Adrenal gland (tissue), 12 donors: ENCODE data around the gene RIBC1. TPM values are rescaled to one million over a fixed set of nuclear protein-coding genes. Genes with fewer than 3 reads are reported as not detected.

Experiments
- DNase-seq, 7 donors: peaks; one replicate each; pipeline ENCODE4 v3.0.0-alpha.2; 2019 to 2020
- H3K27ac ChIP-seq, 5 donors: fragments of 200-600 bp; sonication (generic) in 4 of 5; 1 replicate in 3 of 5; 2 replicates in 2 of 5; pipeline versions ENCODE4 v1.5.1 to v1.8.0; 2016 to 2020; ENCODE audit warnings: mild to moderate bottlenecking in 1 of 5
- H3K27me3 ChIP-seq: fragments of 200-600 bp; 2 replicates; pipeline ENCODE4 v1.8.0; 2021
- H3K36me3 ChIP-seq, 2 donors: fragments of 200-600 bp; replicated peaks in 1 of 2; 1 replicate in 1 of 2; 2 replicates in 1 of 2; pipeline versions ENCODE4 v1.5.1 to v1.8.0; 2018 to 2022
- H3K4me1 ChIP-seq, 2 donors: fragments of 200-600 bp; replicated peaks in 1 of 2; 1 replicate in 1 of 2; 2 replicates in 1 of 2; pipeline versions ENCODE4 v1.5.1 to v1.8.0; 2018 to 2021
- H3K4me3 ChIP-seq, 4 donors: fragments of 200-600 bp; sonication (generic) in 3 of 4; one replicate each; pipeline ENCODE4 v1.5.1; 2016 to 2018
- H3K9me3 ChIP-seq, 3 donors: fragments of 200-600 bp; sonication (generic) in 1 of 3; replicated peaks in 1 of 3; 1 replicate in 2 of 3; 2 replicates in 1 of 3; pipeline versions ENCODE4 v1.5.1 to v1.8.0; 2016 to 2021
- POLR2A ChIP-seq, 2 donors: fragments of 450-650 bp; IDR thresholded peaks; one replicate each; pipeline ENCODE4 v1.6.1; 2017; ENCODE audit warnings: antibody characterized with exemption in 2 of 2, mild to moderate bottlenecking in 2 of 2, moderate library complexity in 1 of 2
- WGBS, 4 donors: extraction: QIAGEN DNeasy Blood & Tissue Kit in 2 of 4; methylation state at CpG; one replicate each; pipeline versions ENCODE4 v1.1.5 to v1.1.7; 2013 to 2017; 5-methylcytosine and 5-hydroxymethylcytosine counted together
- intact Hi-C, 2 donors: fragments of 100-400 bp; cut with DNase I; formaldehyde crosslinking; loops; one replicate each; pipeline versions ENCODE4 v1.14.1 to v1.15.0; 2022 to 2023
- polyA plus RNA-seq, 3 donors: library from polyadenylated mRNA; stranded (reverse); fragments of 200-250 nt in 2 of 3; fragments of 350-450 nt in 1 of 3; fragmentation: Illumina TruSeq in 1 of 3; extraction: RNeasy Lipid Tissue Mini Kit (QIAGEN cat#74804) in 1 of 3; gene quantifications; one replicate each; pipeline ENCODE4 v1.2.3, GENCODE V29; 2013 to 2014
- total RNA-seq, 9 donors: library from RNA; depleted of rRNA in 4 of 9; stranded (reverse); fragments of >200 nt in 4 of 9; fragments of 120-200 nt in 1 of 9; fragmentation: NEBNext Ultra II Directional in 1 of 9; extraction: Animal tissue kit (Norgen Biotek cat#: 25700) in 1 of 9; gene quantifications; one replicate each; pipeline versions ENCODE4 v1.1.0 to v1.2.4, GENCODE V29; 2013 to 2023
- TF ChIP-seq, protein P1 (sequence below), 6 experiments: fragments of 450-650 bp in 4 of 6; fragments of 200-600 bp in 2 of 6; sonication (generic) in 1 of 6; IDR thresholded peaks; 1 replicate in 5 of 6; 2 replicates in 1 of 6; pipeline versions ENCODE4 v1.5.1 to v1.8.0; 2016 to 2021; ENCODE audit warnings: antibody characterized with exemption in 6 of 6, mild to moderate bottlenecking in 2 of 6, moderate library complexity in 1 of 6
- donor health status: healthy with polysubstance abuse.
- donor health status: Bipolar disorder and iron deficiency.
- donor health status: DM: yes; HTN: yes; CAD: no.
- donor health status: DM: no; HTN: no; CAD: no.
- donor health status: DM: no; HTN: no; CAD: no.
- donor health status: DM: yes; HTN: yes; CAD: no.

Gene RIBC1
- total and polyA plus RNA-seq, 12 donors = 0.18 to 8.6 (median 3.6) TPM

DNA sequence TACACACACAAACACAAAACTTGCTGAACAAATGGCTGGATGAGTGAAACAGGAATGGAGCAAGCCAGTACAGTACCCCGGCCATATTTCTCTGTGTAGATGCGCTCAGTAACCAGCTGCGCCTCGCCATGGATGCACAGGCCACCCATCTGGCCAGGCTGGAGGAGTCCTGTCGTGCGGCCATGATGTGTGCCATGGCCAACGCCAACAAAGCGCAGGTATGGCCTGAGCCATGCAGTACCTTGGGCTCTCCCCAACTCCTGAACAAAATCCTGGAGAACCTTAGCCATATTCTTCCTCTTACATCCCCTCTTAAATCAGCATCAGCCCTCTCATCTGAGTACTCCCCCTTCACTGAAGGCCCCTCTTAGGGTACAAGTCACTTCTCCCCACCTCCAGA, 7.1 kb downstream of the RIBC1 start:
- H3K9me3 ChIP-seq = no peaks in the 10 kb centered on the region
- intact Hi-C loops = no loop called here
- no peak overlapping the region for H3K4me3 ChIP-seq
- H3K4me1 ChIP-seq = peaks cover 0 to 6% of the 10 kb centered on the region in 2 donors
- peaks cover 0 to 23% of the 10 kb centered on the region in 2 donors for H3K36me3 ChIP-seq
- H3K27ac ChIP-seq = no peak overlapping the region
- no peaks in the 10 kb centered on the region for H3K27me3 ChIP-seq
- WGBS, 4 donors = 93 to 97% (median 94%) methylated on average over 6 to 8 of the region's 8 CpGs; no CpG with 5 or more reads in 1 of the 4 donors
- TF ChIP-seq, protein P1, sequence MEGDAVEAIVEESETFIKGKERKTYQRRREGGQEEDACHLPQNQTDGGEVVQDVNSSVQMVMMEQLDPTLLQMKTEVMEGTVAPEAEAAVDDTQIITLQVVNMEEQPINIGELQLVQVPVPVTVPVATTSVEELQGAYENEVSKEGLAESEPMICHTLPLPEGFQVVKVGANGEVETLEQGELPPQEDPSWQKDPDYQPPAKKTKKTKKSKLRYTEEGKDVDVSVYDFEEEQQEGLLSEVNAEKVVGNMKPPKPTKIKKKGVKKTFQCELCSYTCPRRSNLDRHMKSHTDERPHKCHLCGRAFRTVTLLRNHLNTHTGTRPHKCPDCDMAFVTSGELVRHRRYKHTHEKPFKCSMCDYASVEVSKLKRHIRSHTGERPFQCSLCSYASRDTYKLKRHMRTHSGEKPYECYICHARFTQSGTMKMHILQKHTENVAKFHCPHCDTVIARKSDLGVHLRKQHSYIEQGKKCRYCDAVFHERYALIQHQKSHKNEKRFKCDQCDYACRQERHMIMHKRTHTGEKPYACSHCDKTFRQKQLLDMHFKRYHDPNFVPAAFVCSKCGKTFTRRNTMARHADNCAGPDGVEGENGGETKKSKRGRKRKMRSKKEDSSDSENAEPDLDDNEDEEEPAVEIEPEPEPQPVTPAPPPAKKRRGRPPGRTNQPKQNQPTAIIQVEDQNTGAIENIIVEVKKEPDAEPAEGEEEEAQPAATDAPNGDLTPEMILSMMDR (IDR thresholded peaks at IDR 0.05) = no peak
- no peak for TF ChIP-seq POLR2A (IDR thresholded peaks at IDR 0.05)
- no peak for DNase-seq

DNA sequence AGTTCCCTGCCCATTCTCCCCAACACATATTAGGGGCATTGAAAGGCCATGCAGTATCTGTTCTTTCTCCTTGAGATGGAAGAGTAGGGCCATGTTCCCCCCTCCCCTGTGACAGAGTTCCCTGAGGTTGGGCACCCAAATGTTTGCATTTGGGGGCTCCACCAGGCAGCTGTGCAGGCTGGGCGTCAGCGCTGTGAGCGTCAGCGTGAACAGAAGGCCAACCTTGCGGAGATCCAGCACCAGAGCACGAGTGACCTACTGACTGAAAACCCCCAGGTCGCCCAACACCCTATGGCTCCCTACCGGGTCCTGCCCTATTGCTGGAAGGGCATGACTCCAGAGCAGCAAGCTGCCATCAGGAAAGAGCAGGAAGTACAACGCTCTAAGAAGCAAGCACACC, 7.6 kb downstream of the RIBC1 start:
- peaks cover 0 to 6% of the 10 kb centered on the region in 2 donors for H3K4me1 ChIP-seq
- WGBS, 4 donors = 89 to 94% (median 91%) methylated on average over 2 to 9 of the region's 9 CpGs
- no peak overlapping the region for H3K27ac ChIP-seq
- TF ChIP-seq POLR2A (IDR thresholded peaks at IDR 0.05) = no peak
- TF ChIP-seq, protein P1 (IDR thresholded peaks at IDR 0.05) = no peak
- intact Hi-C loops = no loop called here
- no peak overlapping the region for H3K4me3 ChIP-seq
- H3K27me3 ChIP-seq = no peaks in the 10 kb centered on the region
- H3K36me3 ChIP-seq = peaks cover 0 to 23% of the 10 kb centered on the region in 2 donors
- no peaks in the 10 kb centered on the region for H3K9me3 ChIP-seq
- DNase-seq = no peak

DNA sequence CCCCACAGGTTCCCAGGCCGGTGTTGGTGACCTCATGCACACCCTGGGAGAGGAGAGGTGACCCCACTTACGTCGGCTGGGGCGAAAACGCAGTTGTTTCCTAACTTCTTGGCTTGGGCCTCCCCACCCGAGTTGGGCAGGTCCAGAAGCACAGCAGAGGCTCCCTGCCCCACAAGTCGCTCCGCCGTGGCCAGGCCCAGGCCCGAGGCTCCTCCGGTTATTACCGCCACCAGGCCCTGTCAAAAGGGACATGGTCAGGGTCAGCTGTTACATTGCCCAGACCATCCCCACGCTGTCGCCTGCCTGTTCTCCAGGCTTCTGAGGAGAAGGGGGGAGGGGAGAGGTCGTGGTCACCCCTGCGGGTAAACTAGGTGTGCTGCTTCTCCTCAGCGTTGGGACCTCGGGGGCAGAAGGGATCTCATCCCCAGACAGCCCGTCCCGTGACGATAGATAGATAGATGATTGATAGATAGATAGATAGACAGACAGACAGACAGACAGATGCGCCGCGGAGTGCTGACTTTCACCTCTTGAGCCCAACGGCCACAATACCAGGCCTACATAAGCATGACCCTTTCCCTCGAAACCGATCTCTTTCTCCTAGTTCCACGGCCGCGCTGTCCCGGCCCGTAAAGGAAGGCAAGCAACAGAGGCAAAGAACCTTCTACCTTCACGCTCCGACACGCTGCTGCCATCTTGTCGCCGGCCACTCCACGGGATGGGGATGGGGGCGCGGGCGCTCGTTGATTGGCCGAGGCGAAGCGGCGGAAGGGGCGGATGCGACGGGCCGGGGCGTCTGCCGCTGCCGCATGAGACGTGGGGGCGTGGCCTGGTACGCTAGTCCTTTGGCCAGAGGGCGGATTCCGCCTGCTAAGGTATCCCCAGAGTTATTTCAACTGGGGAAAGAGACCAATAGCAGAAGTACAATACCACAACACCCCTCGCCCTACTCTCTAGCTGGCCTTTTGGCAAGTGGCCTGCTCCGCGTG, 11.3 kb downstream of the RIBC1 start, which contains the start of gene HSD17B10:
TSS of gene HSD17B10 (minus strand) at position 720 of the 989 bp plus-strand sequence. CDS start at position 695, 25 bp downstream.
- peak; percentile 87 to 93 (median 91) for DNase-seq
- TF ChIP-seq, protein P1 (IDR thresholded peaks at IDR 0.05) = no peak
- peak in 1 of 2 donors; percentile 57 for TF ChIP-seq POLR2A (IDR thresholded peaks at IDR 0.05)
- Histone ChIP-seq H3K27ac (peak within 1 kb of the TSS in 4 of 5 donors; percentile 37 to 84 (median 60)), H3K27me3 (no peaks in the 10 kb centered on the region), H3K36me3 (peaks cover 0 to 23% of the 10 kb centered on the region in 2 donors), H3K9me3 (no peaks in the 10 kb centered on the region), H3K4me3 (peak within 1 kb of the TSS in 3 of 4 donors; percentile 15 to 67 (median 23)), H3K4me1 (peaks cover 0 to 6% of the 10 kb centered on the region in 2 donors)
- 0 to 45% (median 14%) methylated on average over 12 to 61 of the region's 61 CpGs for WGBS, 4 donors
- intact Hi-C loops = no loop called here

DNA sequence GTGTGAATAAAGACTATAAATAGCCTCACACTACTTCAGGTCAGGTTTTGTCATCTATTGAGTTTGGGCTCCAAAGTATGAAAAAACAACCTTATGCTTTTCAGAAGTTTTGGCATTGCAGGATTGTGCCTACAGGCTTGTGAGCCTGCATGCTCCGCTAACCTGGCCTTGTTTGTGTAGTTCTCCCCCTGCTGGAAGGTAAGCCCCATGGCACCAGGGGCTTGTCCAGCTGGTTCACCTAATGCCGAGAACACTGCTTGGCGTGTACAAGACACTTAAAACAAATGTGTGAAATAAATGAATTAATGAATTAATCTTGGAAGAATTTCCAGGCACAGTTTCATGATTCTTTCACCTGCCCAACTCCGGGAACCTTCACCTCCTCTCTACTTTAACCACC, 13.3 kb downstream of the RIBC1 start:
- TF ChIP-seq POLR2A (IDR thresholded peaks at IDR 0.05) = no peak
- TF ChIP-seq, protein P1 (IDR thresholded peaks at IDR 0.05) = peak; percentile 55 to 84 (median 78)

More for the DNA sequence above, 13.3 kb downstream of the RIBC1 start:
- WGBS, 4 donors = 5 to 8% (median 6%) methylated on average over 3 to 4 of the region's 4 CpGs
- intact Hi-C loops = no loop called here
- peaks cover 0 to 14% of the 10 kb centered on the region in 2 donors for H3K36me3 ChIP-seq
- no peak overlapping the region for H3K4me3 ChIP-seq
- no peak overlapping the region for H3K27ac ChIP-seq
- H3K27me3 ChIP-seq = no peaks in the 10 kb centered on the region
- no peaks in the 10 kb centered on the region for H3K9me3 ChIP-seq
- peaks cover under 1 to 15% of the 10 kb centered on the region in 2 donors for H3K4me1 ChIP-seq
- peak; percentile 65 to 79 (median 71) for DNase-seq
